ENCODE data around the gene ITGA5. TPM values are rescaled to one million over a fixed set of nuclear protein-coding genes. Genes with fewer than 3 reads are reported as not detected.

ITGA5 gene
- total and polyA plus RNA-seq, 2 of the 13 experiments (the other 11 are each of a cell fraction or from before 2014, with no cell fraction given), result 0.20 to 0.40 TPM

DNA sequence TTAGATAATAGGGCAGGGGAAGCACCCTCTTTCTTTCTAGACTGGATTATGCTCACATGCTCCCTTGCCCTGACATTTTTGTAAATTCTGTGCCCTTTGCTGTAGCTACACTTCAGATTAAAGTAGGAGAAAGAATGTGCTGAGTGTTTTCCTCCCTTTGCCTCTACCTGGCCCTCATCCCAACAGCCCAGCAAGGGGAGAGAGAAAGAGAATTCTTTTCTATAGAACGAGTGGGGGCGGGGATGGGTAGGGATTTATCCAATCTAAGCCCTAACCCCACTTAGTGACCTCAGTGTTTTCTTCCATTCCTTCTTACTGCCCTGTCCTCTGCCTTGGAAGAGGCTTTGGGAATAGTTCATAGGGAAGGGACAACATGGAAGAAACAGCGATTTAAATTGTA is 68.3 kb downstream of the ITGA5 start:
- H4K20me1 ChIP-seq (ENCODE audit: insufficient read depth, low read length), result no peaks in the 10 kb centered on the region
- no peak overlapping the region for H3K27ac ChIP-seq (ENCODE audit: extremely low read length, insufficient read depth, low read length)
- BruUV-seq (replicated peaks), result no TSS peak
- no peaks in the 10 kb centered on the region for H3K9me3 ChIP-seq (ENCODE audit: low read length)
- no peak overlapping the region for H3K4me2 ChIP-seq (ENCODE audit: low read depth, low read length)
- no peak for TF ChIP-seq ATF7 (IDR thresholded peaks at IDR 0.05)
- no peak for TF ChIP-seq ATF7 (CRISPR knock-in tag; IDR thresholded peaks at IDR 0.05)
- TF ChIP-seq ZSCAN9 (CRISPR knock-in tag; IDR thresholded peaks at IDR 0.05; ENCODE audit: borderline replicate concordance), result no peak
- TF ChIP-seq ZNF543 (CRISPR knock-in tag; IDR thresholded peaks at IDR 0.05), result no peak
- TF ChIP-seq ZNF574 (CRISPR knock-in tag; IDR thresholded peaks at IDR 0.05), result no peak
- TF ChIP-seq, protein P1, sequence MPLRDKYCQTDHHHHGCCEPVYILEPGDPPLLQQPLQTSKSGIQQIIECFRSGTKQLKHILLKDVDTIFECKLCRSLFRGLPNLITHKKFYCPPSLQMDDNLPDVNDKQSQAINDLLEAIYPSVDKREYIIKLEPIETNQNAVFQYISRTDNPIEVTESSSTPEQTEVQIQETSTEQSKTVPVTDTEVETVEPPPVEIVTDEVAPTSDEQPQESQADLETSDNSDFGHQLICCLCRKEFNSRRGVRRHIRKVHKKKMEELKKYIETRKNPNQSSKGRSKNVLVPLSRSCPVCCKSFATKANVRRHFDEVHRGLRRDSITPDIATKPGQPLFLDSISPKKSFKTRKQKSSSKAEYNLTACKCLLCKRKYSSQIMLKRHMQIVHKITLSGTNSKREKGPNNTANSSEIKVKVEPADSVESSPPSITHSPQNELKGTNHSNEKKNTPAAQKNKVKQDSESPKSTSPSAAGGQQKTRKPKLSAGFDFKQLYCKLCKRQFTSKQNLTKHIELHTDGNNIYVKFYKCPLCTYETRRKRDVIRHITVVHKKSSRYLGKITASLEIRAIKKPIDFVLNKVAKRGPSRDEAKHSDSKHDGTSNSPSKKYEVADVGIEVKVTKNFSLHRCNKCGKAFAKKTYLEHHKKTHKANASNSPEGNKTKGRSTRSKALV (CRISPR knock-in tag; IDR thresholded peaks at IDR 0.05), result no peak
- TF ChIP-seq, protein P2, sequence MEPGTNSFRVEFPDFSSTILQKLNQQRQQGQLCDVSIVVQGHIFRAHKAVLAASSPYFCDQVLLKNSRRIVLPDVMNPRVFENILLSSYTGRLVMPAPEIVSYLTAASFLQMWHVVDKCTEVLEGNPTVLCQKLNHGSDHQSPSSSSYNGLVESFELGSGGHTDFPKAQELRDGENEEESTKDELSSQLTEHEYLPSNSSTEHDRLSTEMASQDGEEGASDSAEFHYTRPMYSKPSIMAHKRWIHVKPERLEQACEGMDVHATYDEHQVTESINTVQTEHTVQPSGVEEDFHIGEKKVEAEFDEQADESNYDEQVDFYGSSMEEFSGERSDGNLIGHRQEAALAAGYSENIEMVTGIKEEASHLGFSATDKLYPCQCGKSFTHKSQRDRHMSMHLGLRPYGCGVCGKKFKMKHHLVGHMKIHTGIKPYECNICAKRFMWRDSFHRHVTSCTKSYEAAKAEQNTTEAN (CRISPR knock-in tag; conservative IDR thresholded peaks at IDR 0.05), result no peak
- TF ChIP-seq ZSCAN22 (CRISPR knock-in tag; IDR thresholded peaks at IDR 0.05), result no peak
- no peak for ATAC-seq
- intact Hi-C loops (cut with micrococcal nuclease; ENCODE audit: unreplicated experiment), result no loop called here
- H3K36me3 ChIP-seq (replicated peaks in 1 of 2; ENCODE audit: control insufficient read depth in 1 of 2, insufficient read depth in 2 of 2, low read length in 2 of 2), result peaks cover 24 to 48% of the 10 kb centered on the region in 2 experiments
- ChIA-PET CTCF (ENCODE audit: low intra/inter-chr PET ratio, low total read pairs) (no interaction called here), POLR2A (no interaction called here)
- H3K4me1 ChIP-seq (ENCODE audit: insufficient read depth, low read length), result peaks cover 26% of the 10 kb centered on the region
- H3K9ac ChIP-seq (ENCODE audit: insufficient read depth, low read depth, low read length), result no peak overlapping the region
- no peaks in the 10 kb centered on the region for H3K79me2 ChIP-seq (ENCODE audit: insufficient read depth, low read length)
- no peak for FAIRE-seq
- no peak for DNase-seq (ENCODE audit: low spot score)
- no peak overlapping the region for H2AFZ ChIP-seq (ENCODE audit: low read length)
- WGBS (ENCODE audit: low lambda C conversion rate), result 90% methylated on average over 3 of the region's 3 CpGs
- H3K27me3 ChIP-seq (ENCODE audit: control insufficient read depth in 1 of 2, insufficient read depth in 2 of 2, low read length in 2 of 2), result no peaks in the 10 kb centered on the region
- in situ Hi-C loops (cut with HindIII; ENCODE audit: extremely low pct_ligation_motif_present, low pct_unique_long_range_greater_than_20kb), result no loop called here
- no peak overlapping the region for H3K4me3 ChIP-seq (replicated peaks in 1 of 3; ENCODE audit: insufficient read depth in 1 of 3, low read depth in 2 of 3, low read length in 3 of 3)
